ENCODE measurements around the gene DPP7.

The DPP7 gene

DNA sequence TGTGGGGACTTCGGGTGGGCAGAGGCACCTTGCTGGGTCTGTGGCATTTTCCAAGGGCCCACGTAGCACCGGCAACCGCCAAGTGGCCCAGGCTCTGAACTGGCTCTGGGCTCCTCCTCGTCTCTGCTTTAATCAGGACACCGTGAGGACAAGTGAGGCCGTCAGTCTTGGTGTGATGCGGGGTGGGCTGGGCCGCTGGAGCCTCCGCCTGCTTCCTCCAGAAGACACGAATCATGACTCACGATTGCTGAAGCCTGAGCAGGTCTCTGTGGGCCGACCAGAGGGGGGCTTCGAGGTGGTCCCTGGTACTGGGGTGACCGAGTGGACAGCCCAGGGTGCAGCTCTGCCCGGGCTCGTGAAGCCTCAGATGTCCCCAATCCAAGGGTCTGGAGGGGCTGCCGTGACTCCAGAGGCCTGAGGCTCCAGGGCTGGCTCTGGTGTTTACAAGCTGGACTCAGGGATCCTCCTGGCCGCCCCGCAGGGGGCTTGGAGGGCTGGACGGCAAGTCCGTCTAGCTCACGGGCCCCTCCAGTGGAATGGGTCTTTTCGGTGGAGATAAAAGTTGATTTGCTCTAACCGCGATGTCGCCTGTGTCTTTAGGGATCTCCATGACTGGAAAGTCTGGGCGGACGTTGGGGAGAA, 5.8 kb downstream of the DPP7 start:
- no peak overlapping the region for H3K4me3 ChIP-seq (ENCODE audit: low read depth, low read length)
- no peak for DNase-seq (ENCODE audit: low read depth)
- TF ChIP-seq, protein P1, sequence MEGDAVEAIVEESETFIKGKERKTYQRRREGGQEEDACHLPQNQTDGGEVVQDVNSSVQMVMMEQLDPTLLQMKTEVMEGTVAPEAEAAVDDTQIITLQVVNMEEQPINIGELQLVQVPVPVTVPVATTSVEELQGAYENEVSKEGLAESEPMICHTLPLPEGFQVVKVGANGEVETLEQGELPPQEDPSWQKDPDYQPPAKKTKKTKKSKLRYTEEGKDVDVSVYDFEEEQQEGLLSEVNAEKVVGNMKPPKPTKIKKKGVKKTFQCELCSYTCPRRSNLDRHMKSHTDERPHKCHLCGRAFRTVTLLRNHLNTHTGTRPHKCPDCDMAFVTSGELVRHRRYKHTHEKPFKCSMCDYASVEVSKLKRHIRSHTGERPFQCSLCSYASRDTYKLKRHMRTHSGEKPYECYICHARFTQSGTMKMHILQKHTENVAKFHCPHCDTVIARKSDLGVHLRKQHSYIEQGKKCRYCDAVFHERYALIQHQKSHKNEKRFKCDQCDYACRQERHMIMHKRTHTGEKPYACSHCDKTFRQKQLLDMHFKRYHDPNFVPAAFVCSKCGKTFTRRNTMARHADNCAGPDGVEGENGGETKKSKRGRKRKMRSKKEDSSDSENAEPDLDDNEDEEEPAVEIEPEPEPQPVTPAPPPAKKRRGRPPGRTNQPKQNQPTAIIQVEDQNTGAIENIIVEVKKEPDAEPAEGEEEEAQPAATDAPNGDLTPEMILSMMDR (IDR thresholded peaks at IDR 0.05; ENCODE audit: insufficient read depth, low read depth, low read length, missing control alignments) = no peak

DNA sequence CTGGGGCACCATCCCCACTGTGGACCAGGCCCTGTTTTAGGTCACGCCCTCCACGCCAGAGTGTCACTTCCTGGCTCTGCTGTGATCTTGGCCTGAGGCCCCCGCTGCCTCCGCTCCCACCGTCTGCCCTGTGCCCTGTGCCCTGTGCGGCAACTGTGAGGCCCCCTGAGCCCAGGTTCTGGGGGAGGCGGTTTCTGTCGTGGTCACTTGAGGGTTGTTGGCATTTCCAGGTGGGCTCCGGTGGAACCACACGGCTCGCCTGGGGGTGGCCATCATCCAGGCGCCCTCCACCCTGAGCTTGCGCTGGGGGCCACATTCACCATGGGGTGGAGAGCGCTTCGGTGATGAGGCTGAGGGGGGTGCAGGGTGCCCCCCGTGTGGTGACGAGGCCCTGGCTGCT, 6.6 kb downstream of the DPP7 start:
- TF ChIP-seq, protein P1 (IDR thresholded peaks at IDR 0.05; ENCODE audit: insufficient read depth, low read depth, low read length, missing control alignments) = no peak
- H3K4me3 ChIP-seq (ENCODE audit: low read depth, low read length) = no peak overlapping the region
- DNase-seq (ENCODE audit: low read depth) = no peak

DNA sequence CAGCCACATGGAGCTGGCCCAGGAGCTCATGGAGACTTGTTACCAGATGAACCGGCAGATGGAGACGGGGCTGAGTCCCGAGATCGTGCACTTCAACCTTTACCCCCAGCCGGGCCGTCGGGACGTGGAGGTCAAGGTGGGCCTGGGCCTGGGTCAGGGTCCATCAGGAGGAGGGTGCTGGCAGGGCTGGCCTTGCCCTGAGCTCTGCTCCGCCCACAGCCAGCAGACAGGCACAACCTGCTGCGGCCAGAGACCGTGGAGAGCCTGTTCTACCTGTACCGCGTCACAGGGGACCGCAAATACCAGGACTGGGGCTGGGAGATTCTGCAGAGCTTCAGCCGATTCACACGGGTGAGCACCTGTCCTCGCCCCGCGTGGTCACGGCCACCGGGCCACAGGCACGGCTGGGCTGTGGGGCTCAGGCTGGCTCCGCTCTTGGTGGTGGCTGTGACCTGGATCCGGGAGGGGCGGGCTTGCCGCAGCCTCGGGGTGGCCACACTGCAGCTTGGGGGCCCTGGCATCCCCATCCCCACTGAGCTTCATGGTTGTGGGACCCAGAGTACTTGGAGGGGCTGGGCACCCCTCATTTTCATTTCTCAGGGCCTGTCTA, 7.1 kb downstream of the DPP7 start:
- no peak overlapping the region for H3K4me3 ChIP-seq (ENCODE audit: low read depth, low read length)
- TF ChIP-seq, protein P1 (IDR thresholded peaks at IDR 0.05; ENCODE audit: insufficient read depth, low read depth, low read length, missing control alignments) = no peak
- no peak for DNase-seq (ENCODE audit: low read depth)

DNA sequence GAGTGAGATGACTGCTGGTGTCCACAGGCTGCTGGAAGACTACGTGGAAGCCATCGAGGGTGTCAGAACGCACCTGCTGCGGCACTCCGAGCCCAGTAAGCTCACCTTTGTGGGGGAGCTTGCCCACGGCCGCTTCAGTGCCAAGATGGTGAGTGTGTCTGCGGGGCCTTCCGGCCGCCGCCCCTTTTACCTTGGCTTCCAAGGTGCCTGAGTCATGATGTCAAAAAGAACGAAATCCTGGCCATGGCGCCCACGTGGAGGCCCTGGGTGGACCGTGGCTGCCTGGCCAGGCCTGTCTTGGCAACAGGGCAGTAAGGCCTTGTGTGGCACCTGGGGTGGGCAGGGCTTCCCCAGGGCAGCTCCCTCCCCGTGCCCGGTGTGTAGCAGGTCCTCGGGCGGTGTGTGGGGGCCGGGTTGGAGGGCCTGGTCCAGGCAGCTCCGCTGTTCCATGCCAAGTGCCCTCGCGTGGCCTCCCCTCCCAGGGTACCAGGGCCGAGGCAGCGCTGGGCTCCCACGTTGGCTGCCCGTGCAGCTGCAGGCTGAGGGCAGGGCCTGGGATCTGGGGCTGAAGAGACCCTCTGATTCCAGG, 7.8 kb downstream of the DPP7 start:
- no peak for DNase-seq (ENCODE audit: low read depth)
- H3K4me3 ChIP-seq (ENCODE audit: low read depth, low read length) = no peak overlapping the region
- TF ChIP-seq, protein P1 (IDR thresholded peaks at IDR 0.05; ENCODE audit: insufficient read depth, low read depth, low read length, missing control alignments) = no peak

DNA sequence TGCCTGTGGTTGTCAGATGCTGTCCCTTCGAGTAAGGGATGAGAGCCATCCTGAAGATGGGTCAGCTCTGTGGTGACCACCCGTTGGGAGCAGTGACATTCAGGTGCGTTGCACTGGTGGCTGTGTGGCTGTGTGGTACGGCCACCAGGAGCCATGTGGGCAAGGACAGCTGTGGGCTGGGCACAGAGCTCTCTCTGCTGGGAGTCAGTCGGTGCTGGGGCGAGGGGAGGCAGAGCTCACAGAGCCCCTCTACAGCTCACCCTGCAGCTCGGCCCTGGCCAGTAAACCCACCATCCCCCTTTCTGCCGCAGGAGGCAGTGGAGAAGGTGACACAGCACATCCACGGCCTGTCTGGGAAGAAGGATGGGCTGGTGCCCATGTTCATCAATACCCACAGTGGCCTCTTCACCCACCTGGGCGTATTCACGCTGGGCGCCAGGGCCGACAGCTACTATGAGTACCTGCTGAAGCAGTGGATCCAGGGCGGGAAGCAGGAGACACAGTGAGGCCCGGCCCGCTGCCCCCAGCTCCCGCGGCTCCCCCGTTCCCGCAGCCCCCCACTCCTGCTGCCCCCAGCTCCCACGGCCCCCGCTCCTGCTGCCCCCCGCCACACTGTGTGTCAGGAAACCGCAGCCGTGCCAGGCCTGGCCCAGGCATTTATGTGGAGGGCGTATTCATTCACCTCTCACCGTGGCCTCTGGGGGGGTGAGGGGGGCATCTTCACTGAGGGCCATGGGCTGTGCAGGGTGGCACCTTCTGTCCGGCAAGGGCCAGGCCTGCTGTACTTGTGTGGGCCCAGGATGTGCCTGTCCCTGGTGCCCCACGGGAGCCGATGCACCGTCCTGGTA, 8.5 kb downstream of the DPP7 start:
- TF ChIP-seq, protein P1 (IDR thresholded peaks at IDR 0.05; ENCODE audit: insufficient read depth, low read depth, low read length, missing control alignments) = no peak
- DNase-seq (ENCODE audit: low read depth) = no peak

DNA sequence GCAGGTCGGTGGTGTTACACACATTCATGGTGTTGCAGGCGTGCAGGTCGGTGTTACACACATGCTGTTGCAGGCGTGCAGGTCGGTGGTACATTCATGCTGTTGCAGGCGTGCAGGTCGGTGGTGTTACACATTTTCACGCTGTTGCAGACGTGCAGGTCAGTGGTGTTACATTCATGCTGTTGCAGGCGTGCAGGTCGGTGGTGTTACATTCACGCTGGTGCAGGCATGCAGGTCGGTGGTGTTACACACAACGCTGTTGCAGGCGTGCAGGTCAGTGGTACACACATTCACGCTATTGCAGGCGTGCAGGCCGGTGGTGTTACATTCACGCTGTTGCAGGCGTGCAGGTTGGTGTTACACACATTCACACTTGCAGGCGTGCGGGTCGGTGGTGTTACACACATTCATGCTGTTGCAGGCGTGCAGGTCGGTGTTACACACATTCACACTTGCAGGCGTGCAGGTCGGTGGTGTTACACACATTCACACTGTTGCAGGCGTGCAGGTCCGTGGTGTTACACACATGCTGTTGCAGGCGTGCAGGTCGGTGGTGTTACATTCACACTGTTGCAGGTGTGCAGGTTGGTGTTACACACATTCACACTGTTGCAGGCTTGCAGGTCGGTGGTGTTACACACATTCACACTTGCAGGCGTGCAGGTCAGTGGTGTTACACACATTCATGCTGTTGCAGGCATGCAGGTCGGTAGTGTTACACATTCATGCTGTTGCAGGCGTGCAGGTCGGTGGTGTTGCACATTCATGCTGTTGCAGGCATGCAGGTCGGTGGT, 11.1 kb downstream of the DPP7 start:
- no peak for DNase-seq (ENCODE audit: low read depth)
- H3K4me3 ChIP-seq (ENCODE audit: low read depth, low read length) = no peak overlapping the region
- TF ChIP-seq, protein P1 (IDR thresholded peaks at IDR 0.05; ENCODE audit: insufficient read depth, low read depth, low read length, missing control alignments) = no peak

More for the DNA sequence above, 8.5 kb downstream of the DPP7 start:
- no peak overlapping the region for H3K4me3 ChIP-seq (ENCODE audit: low read depth, low read length)

All from GM12865 (cell line).